GOT3 (cell line): ENCODE data around the gene ZSWIM4.
A peak's percentile ranks its signal among the peaks of the same experiment; 100 is the strongest.
"Not testable (repeated sequence)": the region's sequence is repeated elsewhere in the genome, so short reads cannot be mapped to it uniquely, and the experiment has no call there.

ENCODE experiments used
- DNase-seq: peaks from one replicate; lab custom pipeline; 2025; ENCODE audit warnings: mixed read lengths; lab: John Stamatoyannopoulos, UW

ZSWIM4 gene

DNA sequence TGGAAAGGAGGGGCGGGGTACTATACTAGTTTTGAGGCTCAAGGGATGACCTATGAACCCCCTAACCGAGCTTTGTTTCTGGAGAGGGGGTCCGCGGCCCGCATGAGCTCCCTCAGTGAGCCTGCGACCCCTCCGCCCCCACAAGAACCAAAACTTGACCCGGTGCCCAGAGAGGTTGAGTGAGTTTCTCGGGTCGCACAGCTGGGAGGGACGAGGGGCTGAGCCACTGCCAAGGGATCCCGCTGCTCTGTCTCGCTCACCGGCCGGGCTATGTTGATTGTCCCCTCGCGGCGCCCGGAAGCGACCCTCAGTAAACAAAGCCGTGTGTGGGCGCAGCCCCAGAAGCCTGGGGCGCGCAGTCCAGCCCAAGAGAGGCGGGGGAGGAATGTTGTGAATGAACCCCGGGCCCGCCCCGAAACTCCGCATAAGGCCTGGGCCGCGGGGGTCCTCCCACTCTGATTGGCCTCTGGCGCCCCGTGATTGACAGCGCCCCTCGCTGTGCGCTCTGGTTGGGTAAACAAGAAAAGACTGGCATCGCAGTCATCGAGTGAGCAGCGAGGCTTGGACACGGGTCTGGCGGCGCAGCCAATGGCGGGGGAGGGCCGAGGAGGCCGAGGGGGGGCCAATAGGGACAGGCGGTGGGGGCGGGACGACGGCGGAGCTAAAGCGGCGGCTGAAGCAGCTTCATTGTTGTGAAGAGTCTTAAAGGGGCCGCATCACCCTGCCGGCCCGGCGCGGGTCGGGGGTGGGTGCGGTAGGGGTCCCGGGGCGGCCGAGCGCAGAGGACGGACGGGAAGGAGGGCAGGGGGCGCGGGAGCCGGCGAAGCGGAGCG is at the start of gene ZSWIM4:
ZSWIM4 (plus strand) TSS at position 687 of the 833 bp plus-strand sequence. CDS start 206 bp downstream, outside the sequence.
- peak; percentile 93 for DNase-seq

DNA sequence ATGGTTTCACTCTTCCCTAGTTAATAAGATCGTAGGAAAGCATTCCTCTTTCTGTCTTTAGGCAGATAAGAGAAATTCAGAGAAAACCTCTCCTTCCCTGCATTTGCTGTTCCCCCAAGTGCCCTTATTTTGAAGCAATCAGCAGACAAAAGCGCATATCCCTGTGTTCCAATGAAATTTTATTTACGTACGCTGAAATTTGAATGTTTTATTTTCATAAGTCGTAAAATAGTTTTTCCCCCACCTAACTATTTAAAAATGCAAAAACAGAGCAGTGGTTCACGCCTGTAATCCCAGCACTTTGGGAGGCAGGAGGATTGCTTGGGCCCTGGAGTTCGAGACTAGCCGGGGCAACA is 48.2 kb upstream of the ZSWIM4 start:
- DNase-seq: no peak

DNA sequence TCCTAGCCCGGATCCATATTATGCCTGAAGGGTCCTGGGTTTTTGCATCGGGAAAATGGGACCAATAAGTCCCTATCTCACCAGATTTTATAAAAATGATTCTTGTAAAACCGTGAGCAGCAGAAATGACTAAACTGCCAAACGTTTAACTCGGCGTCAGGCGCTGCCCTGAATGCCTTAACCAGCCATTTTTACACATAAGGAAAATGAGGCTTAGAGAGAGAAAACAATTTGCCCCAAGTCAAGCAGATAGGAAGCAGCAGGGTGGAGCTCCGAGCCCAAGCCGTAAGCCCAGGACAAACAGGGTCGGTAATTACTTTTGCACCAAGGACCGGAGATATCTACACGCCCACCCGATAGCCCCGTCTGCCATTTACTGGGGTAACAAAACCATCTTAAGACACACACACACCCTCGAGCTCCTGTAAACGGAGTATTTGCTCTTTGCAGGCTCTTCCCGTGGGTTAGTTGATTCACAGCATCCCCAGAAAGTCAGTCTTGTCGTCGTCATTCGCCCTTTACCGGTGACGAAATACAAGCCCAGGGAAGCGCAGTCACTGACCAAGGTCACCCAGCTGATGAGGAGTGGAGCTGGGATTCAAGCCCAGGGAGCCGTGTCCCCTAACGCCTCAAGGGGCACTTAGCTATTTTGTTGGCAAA is 46.9 kb upstream of the ZSWIM4 start:
- no peak for DNase-seq

DNA sequence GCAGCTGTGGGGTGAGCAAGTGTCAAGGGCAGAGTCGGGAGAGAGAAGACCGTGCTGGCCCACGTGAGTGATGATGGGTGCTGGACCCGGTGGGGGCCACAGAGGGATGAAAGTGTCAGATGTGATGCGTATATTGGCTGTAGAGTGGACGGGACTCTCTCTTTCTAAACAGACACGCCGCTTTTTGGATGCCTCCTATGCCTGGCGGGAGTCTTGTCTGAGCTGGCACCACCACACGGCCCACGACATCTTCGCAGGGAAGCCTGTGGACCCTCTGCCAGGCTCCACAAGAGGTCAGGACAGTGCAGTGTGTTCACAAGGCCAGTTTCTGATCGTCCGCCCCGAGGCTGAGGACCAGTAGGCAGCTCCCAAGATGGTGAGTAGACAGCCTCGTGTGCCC is 43.8 kb upstream of the ZSWIM4 start:
- DNase-seq: no peak

DNA sequence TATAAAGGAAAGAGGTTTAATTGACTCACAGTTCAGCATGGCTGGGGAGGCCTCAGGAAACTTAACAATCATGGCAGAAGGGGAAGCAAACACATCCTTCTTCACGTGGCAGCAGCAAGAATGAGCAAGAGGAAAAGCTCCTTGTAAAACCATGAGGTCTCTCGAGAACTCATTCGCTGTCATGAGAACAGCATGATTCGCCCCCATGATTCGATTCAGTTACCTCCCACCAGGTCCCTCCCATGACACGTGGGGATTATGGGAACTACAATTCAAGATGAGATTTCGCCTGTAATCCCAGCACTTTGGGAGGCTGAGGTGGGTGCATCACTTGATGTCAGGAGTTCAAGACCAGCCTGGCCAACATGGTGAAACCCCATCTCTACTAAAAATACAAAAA is 41.6 kb upstream of the ZSWIM4 start:
- DNase-seq: not testable (repeated sequence)

DNA sequence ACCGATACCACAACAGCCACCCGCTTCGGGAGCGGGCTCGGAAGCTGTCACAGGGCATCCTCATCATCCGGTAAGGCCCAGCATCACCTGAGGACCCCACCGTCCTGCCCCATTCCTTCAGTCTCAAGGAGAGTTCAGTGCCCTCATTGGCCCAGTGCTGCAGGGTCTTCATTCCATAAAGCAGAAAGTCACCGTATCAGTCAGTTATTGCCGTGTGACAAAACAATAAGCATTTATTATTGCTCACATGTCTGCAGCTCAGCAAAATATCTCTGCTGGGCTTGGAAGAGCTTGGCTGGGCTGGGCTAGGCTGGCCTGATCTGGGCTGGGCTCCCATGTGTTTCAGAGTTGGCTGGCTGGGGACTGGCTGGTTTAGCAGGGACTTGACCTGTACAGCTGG is 39.0 kb upstream of the ZSWIM4 start:
- no peak for DNase-seq

DNA sequence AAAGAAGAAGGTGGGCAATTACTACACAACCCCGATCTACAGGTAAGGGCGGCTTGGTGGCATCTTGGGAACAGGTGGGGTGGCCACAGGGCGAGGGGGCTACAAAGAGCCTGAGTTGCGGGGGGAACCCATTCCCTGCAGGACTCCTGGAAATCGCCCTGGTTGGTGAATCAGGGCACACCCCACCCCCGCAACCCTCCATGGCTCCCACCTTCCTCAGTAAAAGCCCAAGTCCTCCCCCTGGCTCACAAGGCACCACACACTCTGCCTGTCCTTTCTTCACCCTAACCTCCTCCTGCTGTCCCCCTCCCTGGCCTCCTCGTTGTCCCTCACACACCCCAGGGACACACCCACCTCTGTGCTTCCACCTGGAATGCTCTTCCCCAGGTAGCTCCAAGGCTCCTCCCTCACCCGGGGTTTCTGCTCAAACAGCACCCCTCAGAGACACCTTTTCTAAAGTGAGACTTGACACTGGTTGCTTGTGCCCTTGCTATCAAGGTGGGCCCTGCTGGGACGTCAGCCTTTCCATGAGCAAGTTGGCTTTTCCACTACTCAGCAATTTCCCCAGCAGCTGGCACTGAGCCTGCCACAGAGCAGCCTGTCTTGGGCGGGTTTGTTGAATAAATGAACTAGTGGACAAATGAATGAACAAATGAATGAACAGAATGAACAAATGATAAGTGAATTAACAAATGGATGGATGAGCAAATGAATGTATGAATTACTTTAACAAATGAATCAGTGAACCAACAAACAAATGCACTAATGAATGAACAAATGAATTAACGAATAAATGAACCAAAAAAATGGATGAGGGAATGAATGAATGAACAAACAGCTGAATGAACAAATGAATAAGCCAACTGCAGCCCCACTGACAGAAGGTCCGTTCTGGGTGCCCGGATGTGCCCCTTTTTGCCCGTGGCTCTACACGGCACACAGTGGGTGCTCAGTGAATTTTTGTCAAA is 37.2 kb upstream of the ZSWIM4 start:
- no peak for DNase-seq

DNA sequence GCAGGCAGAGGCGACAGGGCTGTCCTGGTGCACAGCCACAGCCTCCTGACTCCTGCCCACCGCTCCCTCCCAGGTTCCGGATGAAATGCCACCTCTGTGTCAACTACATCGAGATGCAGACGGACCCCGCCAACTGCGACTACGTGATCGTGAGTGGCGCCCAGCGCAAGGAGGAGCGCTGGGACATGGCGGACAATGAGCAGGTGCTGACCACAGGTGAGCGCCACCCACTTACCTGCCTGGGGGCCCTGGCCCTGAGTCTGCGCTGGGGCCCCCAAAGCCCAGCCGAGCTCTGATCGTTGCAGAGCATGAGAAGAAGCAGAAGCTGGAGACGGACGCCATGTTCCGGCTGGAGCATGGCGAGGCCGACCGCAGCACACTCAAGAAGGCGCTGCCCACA is 36.4 kb upstream of the ZSWIM4 start:
- DNase-seq: no peak

DNA sequence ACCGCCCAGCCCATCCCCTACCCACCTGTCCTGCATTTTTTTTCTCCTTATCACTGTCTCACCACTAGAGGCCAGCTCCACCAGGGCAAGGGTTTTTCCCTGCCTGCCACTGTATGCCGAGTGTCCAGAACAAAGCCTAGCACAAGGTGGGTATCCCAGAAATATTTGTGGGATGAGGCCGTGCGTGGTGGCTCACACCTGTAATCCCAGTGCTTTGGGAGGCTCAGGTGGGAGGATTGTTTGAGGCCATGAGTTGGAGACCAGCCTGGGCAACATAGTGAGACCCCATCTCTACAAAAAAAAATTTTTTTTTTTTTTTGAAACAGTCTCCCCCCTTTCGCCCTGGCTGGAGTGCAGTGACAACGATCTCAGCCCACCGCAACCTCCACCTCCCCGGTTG is 33.8 kb upstream of the ZSWIM4 start:
- no peak for DNase-seq

DNA sequence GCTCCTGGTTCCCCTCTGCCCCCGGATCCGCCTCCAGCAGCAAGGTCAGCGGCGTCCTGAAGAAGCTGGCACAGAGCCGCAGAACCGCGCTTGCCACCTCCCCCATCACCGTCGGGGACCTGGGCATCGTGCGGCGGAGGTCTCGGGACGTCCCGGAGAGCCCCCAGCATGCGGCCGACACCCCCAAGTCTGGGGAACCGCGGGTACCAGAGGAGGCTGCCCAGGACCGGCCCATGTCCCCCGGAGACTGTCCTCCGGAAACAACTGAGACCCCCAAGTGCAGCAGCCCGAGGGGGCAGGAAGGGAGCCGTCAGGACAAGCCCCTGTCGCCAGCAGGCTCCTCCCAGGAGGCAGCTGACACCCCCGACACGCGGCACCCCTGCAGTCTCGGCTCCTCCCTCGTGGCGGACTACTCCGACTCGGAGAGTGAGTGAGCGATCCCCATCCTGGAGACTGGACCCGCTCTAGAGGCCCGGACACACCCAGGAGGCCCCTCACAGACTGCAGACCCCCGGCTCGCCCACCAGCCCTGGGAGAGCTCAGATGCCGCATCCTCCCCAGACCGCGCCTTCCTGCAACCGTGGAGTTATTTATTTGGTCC is 32.5 kb upstream of the ZSWIM4 start:
- no peak for DNase-seq

DNA sequence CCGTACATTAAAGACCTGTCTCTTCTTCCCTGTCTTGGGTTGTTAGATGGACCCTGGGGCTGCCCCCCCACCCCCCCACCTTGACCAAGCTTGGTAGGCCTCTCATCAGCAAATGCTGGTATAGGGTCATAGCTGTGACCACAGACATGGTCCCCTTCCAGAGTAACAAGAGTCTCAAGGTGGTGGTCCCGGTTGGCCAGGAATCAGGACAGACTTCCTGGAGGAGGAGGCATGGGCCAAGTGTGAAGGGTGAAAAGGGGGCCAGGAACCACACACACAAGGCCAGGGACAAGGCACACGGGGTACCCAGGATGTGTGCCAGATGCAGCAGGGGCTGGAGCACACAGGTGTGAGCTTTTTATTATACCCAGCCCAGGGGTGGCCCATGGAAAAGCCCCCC is 32.0 kb upstream of the ZSWIM4 start:
- DNase-seq: no peak

DNA sequence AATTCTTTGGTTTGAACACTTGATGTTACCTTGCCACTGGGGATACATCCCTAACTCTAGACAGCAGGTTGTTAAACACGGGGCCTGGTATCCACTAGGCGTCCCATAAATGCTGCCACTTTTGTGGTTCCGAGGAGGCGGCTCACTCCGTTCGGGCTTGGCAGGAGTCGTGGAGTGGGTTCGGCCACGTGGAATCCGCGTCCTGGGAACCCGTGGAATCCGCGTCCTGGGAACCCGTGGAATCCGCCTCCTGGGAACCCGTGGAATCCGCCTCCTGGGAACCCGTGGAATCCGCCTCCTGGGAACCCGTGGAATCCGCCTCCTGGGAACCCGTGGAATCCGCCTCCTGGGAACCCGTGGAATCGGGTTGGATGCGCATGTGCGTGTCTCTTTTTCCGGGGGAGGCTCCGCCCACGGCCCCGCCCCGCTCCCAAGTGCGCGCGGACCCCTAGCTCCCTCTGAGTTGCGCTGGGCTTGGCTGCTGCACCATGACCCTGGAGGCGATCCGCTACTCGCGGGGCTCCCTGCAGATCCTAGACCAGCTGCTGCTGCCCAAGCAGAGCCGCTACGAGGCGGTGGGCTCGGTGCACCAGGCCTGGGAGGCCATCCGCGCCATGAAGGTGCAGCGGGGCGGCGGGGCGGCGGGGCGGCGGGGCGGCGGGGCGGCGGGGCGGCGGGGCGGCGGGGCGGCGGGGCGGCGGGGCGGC is 31.0 kb upstream of the ZSWIM4 start, which contains the start of gene MRI1:
MRI1 (plus strand) TSS at position 422 of the 707 bp plus-strand sequence; CDS start at position 489, 67 bp downstream.
- DNase-seq: no peak

DNA sequence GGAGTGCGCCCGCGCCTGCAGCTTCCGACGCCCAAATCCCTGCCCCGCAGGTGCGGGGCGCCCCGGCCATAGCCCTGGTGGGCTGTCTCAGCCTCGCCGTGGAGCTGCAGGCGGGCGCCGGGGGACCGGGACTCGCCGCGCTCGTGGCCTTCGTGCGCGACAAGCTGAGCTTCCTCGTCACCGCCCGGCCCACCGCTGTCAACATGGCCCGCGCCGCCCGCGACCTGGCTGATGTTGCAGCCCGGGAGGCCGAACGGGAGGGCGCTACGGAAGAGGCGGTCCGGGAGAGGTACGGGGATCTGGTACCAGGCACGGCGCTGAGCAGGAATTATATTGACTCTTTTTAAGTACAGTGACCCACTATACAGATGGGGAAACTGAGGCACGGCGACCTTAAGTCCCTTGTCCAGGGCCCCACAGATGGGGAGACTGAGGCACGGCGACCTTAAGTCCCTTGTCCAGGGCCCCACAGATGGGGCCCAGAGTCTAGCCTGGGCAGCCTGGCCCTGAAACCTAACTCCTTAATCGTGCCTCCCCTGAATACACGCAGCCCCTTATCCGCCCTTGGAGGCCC is 30.3 kb upstream of the ZSWIM4 start:
- DNase-seq: no peak

DNA sequence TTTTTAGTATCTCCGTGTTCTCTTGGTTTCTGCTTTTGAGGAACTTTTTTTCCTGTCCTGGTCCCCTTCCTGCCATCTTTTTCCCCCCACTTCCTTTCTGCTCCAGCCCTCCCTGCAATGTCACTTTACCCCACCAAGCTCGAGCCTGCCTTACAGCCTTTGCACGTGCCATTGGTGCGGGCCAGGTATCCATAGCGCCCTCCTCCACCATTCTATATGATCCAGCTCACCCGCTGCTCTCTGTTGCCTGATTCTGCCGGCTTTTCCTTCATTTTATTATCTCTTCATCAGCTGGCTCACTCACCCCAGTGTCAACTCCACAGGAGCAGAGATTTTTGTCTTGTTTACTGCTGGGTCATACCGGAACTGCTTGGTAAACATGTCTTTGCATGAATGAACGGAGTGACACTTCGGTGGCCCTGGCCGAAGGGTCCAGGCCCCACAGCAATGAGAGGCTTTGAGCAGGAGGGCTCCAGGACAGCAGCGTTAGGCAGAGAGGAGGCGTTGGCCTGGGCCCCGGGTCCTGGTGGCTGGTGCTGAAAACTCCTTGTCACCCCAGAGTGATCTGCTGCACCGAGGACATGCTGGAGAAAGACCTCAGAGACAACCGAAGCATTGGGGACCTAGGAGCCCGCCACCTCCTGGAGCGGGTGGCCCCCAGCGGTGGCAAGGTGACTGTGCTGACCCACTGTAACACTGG is 29.7 kb upstream of the ZSWIM4 start:
- DNase-seq: no peak

DNA sequence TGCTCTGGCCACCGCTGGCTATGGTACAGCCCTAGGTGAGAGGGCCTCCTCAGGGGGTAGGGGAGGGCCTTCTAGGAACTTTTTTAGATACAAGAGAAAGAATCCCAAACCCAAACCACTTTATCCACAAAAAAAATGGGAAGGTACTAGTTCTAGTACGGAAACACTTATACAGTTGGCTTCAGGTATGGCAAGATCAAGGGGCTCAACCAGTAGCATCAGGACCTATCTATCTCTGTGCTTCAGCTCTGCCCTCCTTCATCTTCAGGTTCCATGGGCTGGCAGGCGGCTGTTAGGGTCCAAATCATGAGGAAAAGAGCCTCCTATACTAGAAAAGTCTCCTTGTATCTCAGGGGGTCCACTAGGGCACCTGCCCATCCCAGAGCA is 29.2 kb upstream of the ZSWIM4 start:
- no peak for DNase-seq

DNA sequence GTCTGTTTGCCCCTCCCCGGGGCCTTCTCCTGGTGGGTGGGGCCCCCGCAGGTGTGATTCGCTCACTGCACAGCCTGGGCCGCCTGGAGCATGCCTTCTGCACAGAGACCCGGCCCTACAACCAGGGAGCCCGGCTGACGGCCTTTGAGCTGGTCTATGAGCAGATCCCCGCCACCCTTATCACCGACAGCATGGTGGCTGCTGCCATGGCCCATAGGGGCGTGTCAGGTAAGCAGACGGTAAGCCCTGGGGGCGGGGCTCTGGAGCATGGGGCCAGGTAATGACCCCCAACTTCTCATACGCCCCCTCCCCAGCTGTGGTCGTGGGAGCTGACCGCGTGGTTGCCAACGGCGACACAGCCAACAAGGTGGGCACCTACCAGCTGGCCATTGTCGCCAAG is 26.7 kb upstream of the ZSWIM4 start:
- no peak for DNase-seq

DNA sequence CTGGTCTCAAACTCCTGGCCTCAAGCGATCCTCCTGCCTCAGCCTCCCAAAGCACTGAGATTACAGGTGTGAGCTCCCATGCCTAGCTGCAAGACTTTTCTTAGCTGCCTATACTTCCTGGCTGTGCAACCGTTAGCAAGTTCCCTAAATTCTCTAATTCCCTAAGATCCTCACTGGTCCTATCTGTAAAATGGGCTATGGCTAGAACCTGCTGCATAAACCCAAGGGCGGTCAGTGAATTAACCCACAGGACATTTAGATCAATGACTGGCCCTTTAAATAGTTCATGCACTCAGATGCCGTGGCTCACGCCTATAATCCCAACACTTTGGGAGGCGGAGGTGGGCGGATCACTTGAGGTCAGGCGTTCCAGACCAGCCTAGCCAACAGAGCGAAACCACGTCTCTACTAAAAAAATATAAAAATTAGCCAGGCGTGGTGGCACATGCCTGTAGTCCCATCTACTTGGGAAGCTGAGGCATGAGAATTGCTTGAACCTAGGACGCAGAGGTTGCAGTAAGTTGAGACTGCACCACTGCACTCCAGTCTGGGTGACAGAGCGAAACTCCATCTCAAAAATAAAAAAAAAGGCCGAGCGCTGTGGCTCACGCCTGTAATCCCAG is 25.1 kb upstream of the ZSWIM4 start:
- DNase-seq: no peak

DNA sequence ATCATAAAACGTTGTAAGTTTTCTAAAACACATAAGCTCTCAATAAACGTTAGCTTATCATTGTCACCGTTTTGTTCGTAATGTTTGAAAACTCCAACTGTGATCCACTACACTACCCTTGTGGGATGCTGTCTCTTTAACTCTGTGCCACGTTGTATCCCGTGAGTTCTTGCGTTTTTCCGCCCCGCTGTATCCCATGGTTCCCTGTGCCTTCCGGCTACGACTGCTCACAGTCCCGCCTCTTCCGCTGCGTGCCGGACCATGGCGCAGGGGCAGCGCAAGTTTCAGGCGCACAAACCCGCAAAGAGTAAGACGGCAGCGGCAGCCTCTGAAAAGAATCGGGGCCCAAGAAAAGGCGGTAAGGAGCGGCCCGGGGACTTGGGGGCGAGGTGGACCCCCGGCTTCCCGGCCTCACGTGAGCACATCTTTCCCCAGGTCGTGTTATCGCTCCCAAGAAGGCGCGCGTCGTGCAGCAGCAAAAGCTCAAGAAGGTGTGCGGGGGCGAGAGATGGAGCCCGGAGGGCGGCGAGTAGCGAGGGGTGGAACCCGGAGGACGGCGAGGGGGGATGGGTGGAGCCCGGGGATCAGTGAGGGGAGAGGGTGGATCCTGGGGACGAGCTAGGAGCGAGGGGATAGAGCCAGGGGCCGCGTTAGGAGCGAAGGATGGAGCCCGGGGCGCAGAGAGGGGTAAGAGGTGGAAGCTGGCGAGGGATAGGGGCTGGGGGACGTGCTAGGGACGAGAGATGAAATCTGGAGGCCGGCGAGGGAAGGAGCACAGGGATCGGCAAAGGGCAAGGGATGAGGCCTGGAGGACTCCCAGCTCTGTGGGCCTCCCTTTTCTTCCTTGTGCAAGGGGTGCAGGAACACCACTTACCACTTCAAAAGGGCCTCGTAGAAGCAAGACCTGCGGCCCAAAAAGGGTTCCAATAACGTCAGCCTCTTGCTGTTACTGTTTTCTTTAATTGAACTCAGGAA is 20.7 kb upstream of the ZSWIM4 start, which contains the start of gene C19orf53:
C19orf53 (plus strand) TSS at position 240 of the 975 bp plus-strand sequence; CDS start at position 262, 22 bp downstream.
- peak; percentile 66 for DNase-seq
